NCI-H2029 (cell line): ENCODE measurements around the gene ATRNL1.

Experiments
- DNase-seq: peaks from one replicate; lab custom pipeline; 2025; lab: John Stamatoyannopoulos, UW

Gene ATRNL1

DNA sequence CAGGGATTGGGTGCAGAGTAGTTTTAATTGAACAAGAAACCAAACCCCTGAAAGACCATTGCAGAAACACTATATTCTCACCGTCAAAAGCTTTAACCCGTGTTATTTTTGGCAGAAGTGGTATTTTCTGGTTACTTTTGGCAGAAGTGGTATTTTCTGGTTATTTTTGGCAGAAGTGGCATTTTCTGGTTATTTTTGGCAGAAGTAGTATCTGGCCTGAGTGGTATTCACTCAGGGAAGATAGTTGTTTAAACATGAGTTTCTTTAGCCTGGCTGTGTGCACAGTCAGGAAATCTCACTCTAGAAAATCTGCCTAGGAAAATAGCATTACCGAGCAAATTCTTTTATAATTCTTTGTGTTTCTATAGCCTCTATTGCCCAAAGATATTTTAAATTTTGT lies 857.2 kb downstream of the ATRNL1 start:
- no peak for DNase-seq

DNA sequence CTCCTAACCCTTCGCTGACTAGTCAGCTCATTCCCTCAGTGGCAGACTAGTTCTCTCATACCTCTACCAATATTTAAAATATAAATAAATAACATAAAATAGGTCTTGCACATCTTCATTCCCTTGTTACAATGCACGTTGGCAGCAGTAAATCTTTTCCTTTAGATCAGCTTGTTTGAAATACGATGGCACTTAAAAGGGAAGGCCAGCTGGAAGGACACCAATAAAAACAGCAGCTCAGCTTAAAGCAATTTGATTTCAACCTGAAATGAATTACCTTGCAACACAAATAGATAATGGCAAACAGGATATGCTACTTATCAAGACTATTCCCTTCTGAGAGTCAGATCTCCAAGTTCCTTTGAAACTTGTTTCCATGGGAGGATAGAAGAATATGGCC lies 858.1 kb downstream of the ATRNL1 start:
- DNase-seq, result no peak

DNA sequence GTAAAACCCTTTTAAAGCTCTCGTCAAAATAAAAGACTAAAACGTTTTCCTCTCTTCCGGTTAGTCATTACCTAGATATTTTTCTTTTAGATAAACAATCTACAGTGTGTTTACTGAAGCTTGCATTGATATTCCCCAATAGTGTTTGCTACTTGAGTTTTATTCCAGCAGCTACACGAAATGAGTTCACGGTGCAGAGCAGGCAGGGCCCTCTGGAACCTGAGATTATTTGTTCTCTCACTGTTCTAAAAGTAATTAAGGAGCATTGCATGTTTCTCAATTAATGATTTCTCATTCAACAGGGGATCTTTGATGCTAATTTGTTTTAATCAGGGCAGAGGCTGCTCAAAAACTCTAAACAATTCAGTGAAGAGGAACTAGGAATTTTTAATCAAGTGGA lies 860.1 kb downstream of the ATRNL1 start:
- DNase-seq, result no peak

DNA sequence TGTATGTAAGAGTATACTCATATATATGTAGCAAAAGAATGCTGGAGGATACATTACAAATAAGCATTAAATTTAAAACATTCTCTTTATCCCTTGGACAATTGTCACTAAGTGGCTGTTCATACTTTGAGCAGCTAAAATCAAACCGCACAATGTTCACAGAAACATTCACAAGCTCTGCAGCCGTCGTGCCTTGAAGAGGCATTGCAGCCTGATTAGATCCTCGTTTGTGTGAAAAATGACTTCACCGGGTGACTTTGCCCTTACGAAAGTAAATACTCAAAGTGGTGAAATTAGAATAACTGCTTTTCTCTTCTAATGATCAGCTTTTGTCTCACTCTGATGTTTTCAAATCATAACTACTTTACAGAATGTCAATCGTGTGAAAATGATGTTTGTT lies 860.8 kb downstream of the ATRNL1 start:
- DNase-seq, result no peak

DNA sequence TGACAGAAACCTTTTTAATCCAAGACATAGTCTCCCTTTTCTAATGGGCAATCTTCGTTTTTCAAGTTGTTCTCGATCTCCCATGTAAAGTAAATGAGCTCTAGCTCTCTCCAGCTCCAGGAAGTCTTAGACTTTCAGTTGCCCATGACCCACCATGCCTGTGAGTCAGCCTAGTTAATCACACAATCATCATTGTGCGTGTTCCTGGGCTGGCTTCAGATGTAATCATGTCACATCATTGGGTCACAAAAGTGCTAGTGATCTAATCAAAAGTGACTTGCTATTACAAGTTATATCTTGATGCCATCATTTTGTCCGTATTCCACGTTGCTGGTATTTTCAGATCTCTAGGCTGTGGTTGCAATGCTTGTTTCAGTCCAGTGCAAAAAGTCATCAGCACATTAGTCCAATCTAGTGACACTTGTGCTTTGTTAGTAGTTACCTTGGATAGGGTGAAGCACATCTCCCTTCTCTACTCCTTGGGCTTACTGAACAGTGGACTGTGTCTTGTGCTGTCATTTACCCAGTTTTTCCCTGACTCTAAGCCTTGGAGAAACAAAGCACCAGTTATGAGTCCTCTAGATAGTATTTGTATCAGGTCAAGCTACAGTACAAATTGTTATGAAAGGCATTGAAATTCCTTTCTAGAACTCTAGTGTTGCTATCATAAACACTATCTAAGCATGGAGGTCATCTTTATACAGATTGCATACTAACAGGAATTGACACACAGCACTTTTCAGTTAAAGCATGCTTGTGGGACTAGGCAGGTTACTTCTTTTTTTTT lies 863.3 kb downstream of the ATRNL1 start:
- DNase-seq, result no peak

DNA sequence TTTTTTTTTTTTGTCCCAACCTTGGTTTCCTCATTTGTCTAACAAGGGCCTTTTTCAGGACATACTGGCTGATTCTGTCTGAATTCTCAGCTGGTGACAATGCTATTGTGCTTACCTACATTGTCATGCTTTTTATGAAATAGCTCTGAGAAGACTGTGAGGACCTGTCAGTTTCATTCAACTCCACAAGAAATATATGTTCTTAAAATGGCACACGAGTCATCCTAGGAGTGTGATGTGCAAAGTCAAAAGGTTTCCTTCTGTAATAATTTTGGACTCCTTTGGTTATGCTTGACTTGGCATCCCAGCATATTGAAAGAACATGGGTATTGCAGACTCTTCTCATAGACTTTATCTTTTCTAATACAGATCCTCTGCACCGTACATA lies 863.8 kb downstream of the ATRNL1 start:
- DNase-seq, result no peak

DNA sequence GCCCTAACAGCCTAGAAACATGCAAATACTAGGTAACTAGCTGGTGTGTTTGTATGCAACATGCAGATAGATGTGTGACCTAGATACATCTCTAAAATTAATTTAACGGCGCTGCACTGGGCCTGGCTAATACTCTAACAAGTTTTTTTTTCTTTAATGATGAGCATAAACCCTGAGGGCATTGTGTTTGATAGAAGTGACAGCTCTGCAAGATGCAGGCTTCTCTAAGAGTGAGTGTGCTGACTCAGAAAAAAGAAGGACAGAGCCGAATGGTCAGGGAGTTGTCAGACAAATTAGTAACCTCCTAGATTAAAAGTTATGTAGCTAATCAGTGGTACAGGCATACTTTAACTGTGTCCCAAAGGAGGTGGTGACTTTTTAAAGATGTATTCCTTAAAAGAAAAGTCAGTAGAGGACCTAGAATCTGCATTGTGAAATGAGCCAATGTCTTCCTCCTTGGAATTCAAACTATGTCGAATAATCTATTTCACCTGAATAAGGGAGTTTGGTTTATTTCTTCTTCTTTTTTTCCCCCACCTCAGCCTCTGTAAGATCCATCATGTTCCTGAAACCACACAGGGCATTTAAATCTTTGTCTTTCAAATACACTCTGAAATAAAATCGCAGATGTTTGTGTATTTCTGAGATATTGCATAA lies 864.7 kb downstream of the ATRNL1 start:
- no peak for DNase-seq

DNA sequence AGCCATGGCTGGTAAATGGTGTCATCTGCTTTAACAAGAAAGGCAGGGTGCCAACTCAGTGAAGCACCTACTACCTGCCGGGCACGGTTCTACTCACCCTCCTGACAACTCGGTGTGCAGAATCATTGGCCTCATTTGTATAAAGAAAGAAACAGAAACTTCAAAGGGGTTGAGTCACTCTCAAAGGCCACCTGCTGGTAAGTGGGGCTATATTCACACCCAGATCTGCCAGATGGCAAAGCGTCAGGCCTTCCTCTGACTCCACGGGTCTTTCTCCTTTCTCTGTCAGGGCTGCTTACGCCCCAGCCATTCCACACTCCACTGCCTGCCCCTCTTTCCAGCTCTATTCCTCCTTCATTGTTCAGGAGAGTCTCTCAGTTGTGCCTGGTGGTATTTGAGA lies 870.7 kb downstream of the ATRNL1 start:
- DNase-seq, result no peak

DNA sequence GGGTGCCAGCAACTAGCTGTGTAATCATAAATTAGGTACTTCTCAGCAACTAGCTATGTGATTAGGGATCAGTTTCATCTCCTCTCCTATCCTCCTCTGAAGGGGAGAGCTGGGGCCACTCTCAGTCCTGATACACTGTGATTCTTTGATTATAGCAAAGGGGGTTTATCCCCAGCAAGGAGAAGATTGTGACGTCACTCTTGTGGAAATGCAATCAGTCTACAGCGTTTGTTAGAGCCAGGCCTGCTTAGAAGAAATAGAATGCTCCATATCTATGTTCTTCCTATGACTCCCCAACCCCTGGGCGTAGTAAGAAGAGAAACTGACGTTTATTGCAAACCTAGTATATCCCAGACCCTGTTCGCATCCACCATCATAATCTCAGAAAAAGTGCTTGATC lies 871.7 kb downstream of the ATRNL1 start:
- DNase-seq, result no peak

DNA sequence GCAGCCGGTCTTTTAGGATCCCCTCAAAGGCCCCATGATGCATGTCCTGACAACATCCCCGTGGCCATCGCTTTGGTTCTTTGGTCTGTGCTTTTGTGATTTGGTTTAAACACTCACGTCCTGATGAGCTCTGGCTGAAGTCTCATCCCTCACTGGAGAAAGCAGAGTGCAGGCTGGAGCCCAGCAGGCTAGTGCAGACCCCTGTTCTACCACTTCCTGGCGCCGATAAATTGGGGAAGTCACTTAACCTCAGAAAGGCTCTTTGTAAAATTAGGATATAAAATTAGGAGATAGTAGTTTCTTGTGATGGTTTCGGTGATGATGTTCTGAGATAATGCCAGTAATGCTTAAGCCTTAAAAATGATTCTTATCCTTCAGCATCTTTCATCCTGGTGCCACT lies 872.2 kb downstream of the ATRNL1 start:
- DNase-seq, result no peak

DNA sequence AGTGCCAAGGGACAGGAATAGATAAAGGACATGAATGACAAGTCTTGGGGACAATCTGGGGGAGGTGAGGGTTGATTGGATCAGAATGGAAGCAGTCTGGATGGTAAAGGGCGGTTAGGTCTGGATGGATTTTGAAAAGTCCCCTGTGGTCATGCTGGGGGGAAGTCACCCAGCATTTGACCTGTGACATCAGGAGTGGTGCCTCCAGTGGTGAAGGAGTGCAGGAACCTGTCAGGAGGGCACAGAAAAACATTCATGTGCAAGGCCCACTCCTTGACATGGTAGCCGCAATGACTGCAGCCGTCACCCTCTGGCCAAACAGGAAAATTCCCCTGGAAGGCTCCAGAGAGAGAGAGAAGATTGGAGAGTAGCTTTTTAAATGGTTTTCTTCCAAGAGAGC lies 875.1 kb downstream of the ATRNL1 start:
- DNase-seq, result no peak

DNA sequence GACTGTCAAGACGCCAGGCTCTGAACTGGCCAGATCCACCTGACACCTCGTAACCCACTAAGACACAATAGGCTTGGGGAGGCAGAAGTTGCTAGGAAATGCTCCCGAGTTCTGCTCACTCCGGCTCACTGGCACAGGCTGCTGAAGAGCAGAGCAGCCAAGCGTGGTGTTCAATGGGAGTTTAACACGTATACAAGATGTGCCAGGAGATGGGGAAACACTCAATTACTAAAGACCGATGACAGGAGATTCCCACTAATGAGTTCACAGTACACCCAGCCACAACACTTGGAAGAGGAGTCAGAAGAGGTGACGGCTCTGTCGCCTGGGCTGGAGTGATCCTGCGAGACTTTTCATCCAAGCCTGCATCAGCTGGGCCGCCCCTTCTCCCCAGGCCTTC lies 876.4 kb downstream of the ATRNL1 start:
- no peak for DNase-seq

DNA sequence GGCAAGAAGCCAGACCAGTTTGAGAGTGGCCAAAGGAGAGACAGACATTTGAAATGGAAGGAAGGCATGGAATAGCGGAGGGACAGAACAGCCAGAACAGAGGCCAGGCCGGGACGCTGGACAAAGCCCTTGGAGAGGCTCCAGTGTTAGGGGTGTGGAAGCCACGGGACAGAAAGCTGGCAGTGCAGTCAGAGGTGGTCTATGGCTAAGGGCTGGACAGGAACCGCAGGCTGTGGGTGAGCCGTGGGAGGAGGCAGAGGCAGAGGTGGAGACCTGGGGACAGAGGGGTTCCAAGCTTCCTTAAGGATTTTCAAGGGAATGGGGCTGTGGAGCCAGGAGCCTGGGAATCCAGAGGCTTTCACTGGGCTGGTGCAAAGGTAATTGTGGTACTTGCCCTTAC lies 878.8 kb downstream of the ATRNL1 start:
- DNase-seq, result no peak

DNA sequence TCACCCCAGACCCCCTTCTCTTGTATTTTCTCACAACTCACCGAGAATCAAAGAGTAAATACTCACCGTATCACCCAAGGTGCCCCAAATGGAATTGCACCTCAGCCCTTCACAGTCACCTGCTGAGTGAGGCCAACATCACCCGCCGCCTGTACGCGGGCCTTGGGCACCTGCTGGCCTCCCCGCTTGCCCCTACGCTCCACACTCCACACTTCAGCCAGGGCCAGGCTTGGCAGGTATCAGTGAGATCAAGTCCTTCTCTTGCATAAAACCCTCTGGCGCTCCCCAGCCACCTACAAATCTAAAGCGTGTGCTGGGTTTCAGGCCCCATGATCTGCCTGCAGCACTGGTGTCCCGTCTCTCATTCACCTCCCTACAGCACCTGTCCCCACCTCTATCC lies 879.3 kb downstream of the ATRNL1 start:
- DNase-seq, result no peak

DNA sequence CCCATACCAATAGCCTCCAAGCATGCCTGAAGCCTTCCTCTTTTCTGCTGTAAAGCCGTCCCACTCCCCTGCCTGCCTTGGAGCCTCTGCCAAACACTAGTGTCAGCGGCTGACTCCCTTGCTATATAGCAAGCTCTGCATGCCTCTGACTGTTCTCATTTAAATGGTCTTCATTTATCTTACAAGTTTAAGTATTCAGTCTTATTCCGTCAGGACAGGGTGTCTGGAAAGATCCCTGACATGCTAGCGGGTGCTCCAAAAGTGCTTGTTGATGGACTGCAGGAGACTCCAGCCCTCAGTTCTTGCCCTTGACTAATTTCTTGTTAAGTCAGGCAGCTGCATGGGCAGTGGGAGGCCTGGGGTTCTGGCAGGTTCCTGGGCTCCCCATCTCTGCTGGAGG lies 881.2 kb downstream of the ATRNL1 start:
- DNase-seq, result no peak

DNA sequence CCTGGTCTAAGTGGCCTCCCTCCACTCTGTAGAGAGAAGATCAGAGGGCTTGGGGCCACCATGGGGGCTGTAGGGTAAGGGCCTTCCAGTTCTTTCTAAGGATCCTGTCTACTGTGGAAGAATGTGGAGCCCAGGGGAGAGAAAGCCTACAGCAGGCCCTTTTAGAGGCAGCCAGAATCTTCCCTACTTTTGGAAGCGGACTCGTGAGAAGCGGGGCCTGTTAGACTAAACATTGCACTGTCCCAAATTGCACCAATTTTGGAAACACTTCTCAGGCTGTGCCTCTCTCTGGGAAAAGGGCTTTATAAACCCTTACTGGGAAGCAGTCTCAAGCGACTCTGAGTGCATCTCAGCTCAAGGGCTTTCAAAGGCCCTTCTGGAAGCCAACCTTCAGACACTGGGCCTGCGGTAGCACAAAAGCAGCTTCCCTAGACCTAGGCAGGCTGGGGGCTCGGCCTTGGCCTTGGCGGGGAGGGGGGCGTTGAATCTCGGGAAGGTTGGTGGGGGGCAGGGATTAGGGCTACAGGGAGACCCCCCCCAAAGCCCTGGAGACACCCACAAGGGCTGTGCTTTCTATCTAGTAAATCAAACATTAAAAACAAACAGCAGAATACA lies 881.8 kb downstream of the ATRNL1 start:
- no peak for DNase-seq

DNA sequence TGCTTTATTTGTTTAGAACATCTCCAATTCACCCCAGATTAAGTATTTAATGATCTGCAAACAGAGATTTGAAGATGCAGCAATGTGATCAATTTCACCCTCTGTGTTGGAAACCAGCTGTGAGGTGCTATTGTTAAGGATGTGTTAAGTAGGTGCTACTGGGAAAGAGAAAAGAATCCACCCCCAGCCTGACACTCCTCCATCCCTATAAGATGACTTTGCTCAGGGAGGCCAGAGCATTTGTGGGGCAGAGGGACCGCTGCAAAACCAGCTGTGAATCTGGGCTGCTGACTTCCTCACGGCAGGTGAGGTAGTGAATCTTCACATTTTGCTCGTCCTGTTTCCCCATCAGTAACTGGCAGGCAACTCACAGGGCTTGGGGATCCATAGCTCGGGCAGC lies 882.3 kb downstream of the ATRNL1 start:
- no peak for DNase-seq

DNA sequence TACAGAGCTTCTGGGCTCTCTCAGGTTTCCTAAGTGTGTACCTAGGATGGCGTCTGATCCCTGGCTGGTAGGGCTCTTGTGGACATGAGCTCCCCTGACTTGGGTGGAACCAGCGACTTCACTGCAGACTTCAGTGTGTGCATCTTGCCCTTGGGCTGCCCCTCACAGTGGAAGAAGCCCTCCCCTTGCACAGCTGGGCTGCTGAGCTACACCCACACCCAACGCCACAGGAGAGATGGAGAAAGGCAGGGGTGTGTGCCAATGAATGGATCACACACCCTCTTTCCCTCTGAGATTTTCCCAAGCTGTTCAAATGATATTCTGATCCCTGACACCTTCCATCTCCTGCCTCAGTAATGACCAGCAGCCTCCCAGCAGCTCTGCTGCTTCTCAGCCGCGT lies 883.2 kb downstream of the ATRNL1 start:
- no peak for DNase-seq

DNA sequence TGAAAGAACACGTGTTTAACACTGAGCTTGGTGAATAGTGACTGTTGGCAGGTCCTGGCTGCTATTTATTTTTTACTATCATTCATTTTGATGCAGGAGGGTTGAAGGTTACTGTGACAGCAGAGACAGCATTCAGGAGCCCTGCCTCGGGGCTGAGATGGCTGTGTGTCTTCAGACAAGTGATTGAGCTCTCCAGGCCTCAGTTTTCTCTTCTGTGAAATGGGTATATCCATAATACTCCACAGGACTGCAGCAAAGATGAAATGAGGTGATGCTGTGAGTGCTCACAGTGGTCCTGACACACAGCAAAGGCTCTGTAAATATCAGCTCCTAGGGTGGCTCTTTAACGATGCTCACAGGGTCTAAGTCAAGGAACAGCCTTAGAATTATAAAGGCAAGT lies 884.7 kb downstream of the ATRNL1 start:
- DNase-seq, result no peak

DNA sequence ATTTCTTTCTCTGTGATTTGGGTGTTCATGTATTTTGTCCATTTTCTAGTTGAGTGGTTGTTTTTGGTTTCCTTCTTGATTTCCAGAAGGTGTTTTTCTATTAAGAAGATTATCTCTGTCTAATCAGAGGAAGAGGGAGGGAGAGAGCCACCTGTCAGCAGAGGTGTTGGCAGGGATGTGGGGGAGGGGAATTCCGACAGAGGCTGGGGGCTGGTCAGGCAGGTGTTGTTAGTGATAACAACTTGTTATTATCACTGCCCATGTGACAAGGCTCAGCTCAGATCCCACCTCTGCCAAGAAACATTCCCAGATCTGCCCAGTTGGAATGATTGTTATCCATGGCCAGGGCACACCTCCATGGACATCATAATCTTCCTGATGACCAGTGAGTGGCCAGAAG lies 886.4 kb downstream of the ATRNL1 start:
- DNase-seq, result no peak

DNA sequence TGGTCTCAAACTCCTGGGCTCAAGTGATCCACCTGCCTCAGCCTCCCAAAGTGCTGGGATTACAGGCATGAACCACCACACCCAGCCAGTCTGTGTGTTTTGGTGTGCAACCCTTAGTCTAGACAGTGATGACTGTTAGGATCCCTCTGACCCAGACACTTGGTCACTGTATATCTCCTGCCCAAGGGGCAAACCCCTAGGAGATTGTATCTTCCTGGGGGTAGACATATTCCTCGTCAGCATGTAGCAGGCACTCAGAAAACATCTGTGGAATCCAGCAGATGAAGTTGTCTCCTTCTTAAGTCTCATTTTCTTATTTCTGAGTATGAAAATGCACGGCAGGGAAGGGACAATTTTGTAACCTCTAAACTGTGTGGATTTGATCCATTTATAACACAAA lies 887.3 kb downstream of the ATRNL1 start:
- DNase-seq, result no peak

DNA sequence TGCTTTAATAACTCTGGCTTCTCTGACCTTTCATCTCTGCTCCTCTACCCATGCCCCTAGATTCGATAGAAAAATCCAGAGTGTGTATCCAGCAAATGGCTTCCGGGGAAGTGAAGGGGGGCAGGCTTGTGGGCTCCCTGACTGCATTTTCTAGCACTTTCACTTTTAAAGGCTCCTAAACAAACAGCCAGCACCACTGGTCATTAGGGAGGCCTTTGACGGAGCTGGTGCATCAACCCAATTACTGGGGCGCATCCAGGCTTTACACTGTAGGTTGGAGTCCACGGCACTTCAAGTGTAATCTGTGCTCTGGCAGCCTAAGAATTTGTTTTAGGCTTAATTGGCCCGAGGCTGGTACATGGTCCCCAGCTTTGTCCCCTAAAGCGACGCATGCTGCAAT lies 887.9 kb downstream of the ATRNL1 start:
- no peak for DNase-seq

DNA sequence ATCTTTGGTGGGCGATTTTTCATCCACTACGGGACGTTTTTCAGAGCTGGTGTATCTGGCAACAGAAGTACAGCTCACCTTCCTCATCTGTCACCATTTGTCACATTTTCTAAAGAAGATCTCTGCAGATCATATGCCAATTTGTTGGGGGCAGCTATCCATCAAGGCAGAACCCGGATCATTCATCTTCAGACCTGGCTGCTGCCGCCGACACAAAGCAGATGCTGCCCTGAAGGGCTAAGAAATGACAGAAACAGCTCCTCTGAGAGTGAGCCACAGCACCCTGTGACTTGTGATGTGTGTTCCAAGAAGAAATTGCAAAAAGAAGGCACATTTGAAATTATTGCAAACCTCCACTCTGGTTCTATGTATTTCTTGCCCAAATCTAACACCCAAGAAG lies 888.9 kb downstream of the ATRNL1 start:
- DNase-seq, result no peak

DNA sequence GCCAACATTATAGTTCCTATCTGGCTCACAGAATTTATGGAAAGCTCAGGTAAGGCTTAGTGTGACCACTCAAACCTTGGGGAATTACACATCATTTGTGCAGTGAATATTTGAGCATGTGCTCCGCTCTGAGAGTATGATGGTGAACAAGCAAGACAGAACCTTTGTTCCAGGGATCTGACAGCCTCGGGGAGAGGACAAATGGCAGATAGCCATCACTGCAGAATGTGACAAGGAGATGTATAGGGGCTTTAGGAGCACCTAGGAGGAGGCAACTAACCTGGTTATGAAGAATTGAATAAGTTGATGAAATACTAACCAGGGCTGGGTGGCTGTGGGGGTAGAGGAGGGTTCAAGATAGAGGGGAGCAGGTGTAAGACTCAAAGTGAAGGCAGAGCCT lies 889.4 kb downstream of the ATRNL1 start:
- DNase-seq, result no peak
